ENCODE measurements around the gene RAB6B.

Gene RAB6B

GRCh38 chr3:133855772-133856171 lies 39.9 kb downstream of the RAB6B start:
- no peak for DNase-seq

DNA sequence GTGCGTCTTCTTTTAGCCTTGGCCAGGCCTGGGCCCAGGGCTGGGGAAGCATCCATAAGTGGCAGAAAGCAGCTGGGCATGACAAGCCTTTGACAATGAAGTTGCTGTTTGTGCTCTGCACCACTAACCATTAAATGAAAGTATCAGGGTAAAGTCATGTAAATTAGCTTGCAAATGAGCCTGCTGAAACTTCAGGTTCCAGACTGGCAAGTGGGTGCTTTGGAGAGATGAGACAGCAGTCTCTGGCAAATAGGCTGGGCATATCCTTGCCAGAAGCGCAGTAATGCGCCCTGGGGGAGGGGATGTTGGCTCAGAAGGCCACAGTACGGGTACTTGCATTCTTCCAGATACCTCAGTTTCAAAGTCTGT lies 40.7 kb downstream of the RAB6B start:
- peak; percentile 72 for DNase-seq

GRCh38 chr3:133854264-133855001 lies 41.2 kb downstream of the RAB6B start:
- DNase-seq = no peak

- DNase-seq = no peak
Observed at GRCh38 chr3:133853925-133854227, 41.8 kb downstream of the RAB6B start.

GRCh38 chr3:133853063-133853924 lies 42.4 kb downstream of the RAB6B start:
- no peak for DNase-seq

GRCh38 chr3:133851931-133852330 lies 43.8 kb downstream of the RAB6B start:
- DNase-seq = no peak

DNA sequence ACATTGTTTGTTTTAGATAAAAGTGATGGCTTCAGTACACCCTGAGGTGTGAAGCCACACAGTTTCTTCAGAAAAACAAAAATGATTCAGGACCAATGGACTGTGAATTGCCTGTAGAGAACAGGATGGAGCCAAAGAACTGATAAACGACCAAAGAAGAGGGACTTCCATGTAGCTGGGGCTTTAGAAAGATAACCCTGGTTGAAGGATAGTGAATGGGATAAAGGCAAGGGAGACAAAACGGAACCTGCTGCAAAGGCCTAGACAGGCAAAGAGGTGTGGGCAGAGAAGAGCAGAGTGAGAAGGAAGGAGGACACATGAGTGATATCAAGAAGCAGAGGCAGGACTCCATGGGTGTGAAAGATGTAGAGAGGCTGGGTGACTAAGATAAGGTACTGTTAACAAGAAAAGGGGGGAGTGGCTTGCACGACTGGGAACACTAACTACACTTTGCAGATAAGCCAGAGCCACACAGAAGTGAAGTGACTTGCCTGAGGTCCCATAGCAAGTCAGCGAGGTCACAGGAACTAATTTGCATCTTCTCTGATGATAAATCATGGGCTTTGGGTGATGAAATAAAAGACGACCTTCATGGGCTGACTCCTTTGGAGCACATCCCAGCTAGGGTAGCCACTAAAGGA lies 44.3 kb downstream of the RAB6B start:
- DNase-seq = no peak

- no peak for DNase-seq
Observed at GRCh38 chr3:133850034-133850433, 45.6 kb downstream of the RAB6B start.

- DNase-seq = no peak
Observed at GRCh38 chr3:133849346-133849745, 46.3 kb downstream of the RAB6B start.

DNA sequence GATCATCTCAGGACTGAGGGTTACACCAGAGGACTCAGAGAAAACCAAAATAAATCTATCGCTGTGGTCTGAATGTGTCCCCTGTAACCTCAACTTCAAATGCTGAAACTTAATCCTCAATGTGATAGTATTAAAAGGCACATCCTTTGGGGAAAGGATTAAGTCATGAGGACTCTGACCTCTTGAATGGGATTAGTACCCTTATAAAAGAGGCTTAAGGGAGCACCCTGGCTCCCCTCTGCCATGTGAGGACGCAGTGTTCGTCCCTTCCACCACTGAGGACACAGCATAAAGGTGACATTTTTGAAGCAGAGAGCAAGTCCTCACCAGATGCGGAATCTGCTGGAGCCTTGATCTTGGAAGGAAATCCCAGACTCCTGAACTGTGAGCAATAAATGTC lies 50.6 kb downstream of the RAB6B start:
- DNase-seq = no peak

GRCh38 chr3:133843634-133844033 lies 52.0 kb downstream of the RAB6B start:
- no peak for DNase-seq

- no peak for DNase-seq
Observed at GRCh38 chr3:133842158-133842557, 53.5 kb downstream of the RAB6B start.

- DNase-seq = no peak
Observed at GRCh38 chr3:133841196-133841595, 54.5 kb downstream of the RAB6B start.

- DNase-seq = no peak
Observed at GRCh38 chr3:133840767-133841166, 54.9 kb downstream of the RAB6B start.

- no peak for DNase-seq
Observed at GRCh38 chr3:133840055-133840737, 55.5 kb downstream of the RAB6B start.

- no peak for DNase-seq
Observed at GRCh38 chr3:133838916-133839800, 56.5 kb downstream of the RAB6B start.

DNA sequence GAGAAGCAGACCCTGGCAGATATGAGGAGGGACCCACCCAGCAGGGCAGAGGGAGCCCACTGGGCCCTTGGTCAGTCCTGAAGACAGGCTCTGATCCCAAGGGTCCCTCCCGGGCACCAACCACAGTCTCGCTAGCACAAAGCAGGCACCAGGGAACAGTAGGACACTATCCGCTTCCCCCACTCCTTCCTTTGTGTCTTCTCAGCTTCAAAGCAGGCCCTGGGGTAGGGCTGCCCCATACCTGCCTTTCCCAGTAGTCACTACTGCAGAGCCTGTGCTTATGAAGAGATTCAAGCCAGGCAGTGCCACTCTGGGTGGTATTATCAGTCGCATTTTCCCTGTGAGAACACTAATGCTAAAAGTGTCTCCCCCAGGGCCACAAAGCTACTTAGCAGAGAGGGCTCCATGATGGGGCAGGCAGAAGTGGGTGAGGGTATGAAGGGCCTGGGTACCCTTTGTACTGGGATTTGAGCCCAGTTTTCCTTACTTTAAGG lies 57.3 kb downstream of the RAB6B start:
- DNase-seq = no peak

DNA sequence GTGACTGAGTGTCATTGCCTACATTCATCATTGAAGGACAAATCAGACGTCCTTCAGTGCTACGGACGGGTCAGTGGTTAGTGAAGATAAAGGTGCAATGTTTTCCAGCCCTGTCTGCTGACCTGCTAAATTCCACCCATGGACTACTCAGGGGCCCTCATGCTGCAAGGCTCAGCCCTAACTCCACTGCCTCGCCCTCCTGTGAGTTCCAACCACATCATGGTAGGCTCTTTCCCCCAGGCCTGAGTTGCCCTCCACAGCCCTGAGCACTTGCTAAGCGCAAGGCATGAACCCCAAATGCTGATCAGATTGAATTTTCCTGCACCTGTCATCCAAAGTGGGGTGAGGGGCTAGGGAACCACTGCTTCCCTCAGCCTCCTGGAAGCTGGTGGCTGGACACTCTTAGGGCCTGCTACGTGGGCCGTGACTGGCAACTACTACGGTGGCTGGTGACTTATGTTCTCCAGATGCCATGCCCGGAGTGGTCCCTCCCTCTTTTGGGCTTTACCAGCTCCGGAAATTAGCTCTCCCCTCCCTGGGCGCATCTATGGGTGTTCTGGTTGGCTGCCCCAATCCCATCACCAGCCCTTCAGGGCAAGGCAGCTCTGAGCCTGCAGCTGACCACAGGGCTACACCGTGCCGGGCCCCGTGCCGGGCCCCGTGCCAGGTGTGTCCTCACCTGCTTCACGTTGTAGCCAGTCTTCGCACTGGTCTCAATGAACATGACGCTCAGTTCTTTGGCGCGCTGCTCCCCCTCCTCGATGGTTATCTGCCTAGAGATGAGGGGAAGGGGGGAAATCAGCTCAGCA lies 58.0 kb downstream of the RAB6B start:
- DNase-seq = no peak

- no peak for DNase-seq
Observed at GRCh38 chr3:133836497-133837158, 59.1 kb downstream of the RAB6B start.

GRCh38 chr3:133835961-133836360 lies 59.7 kb downstream of the RAB6B start:
- no peak for DNase-seq

- no peak for DNase-seq
Observed at GRCh38 chr3:133835418-133835743, 60.3 kb downstream of the RAB6B start.
